ENCODE measurements around the gene CHCHD4.
A peak's percentile ranks its signal among the peaks of the same experiment; 100 is the strongest.

Gene CHCHD4

DNA sequence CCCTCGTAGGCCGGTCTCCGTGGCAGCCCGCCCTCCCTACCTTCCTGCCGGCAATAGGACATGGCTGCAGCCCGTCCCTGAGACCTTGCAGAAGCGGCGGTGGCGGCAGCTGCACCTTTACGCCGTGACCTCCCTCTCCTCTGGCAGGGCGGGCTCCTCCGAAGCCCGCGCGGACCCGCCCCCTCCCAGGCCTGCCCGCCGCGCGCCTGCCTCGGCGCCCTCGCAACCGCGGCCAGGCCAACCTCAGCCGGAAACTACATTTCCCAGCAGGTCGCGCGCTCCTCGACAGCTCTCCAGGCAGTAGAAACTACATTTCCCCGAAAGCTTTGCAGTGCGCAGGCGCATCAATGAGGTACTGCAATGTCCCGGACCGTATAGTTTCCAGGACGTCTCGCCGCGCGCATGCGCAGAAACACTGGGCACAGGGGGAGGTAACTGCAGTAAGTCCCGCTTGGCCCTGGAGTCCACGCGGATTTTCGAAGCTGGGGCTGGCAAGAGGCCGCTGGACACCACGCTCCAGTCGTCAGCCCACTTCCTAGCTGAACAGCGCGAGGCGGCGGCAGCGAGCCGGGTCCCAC, at the start of gene CHCHD4, which contains the start of gene TMEM43:
CHCHD4 (minus strand) TSS at position 256 of the 578 bp plus-strand sequence; CDS start at position 62, 194 bp downstream.
TMEM43 (plus strand) TSS at position 438 of the 578 bp plus-strand sequence. CDS start 142 bp downstream, outside the sequence.
- DNase-seq = peak; percentile 98

DNA sequence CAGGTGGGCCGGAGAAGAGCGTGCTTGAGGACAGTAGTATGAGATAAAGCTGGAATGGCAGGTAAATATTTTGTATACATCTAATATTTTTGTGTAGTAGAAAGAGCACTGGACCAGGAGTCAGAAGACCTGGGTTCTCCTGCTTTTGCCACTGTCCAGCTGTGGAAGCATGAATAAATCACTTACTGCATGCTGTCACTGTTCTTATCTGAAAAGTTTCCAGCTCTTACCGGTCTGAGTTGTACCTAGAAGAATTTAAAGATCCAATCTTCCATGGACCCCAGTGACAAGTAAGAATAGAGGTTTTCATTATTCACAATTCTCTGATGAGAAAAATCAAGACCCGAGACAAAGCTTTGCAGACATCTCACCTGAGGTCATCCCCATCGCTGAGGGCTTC, 47.8 kb upstream of the CHCHD4 start:
- DNase-seq = no peak

DNA sequence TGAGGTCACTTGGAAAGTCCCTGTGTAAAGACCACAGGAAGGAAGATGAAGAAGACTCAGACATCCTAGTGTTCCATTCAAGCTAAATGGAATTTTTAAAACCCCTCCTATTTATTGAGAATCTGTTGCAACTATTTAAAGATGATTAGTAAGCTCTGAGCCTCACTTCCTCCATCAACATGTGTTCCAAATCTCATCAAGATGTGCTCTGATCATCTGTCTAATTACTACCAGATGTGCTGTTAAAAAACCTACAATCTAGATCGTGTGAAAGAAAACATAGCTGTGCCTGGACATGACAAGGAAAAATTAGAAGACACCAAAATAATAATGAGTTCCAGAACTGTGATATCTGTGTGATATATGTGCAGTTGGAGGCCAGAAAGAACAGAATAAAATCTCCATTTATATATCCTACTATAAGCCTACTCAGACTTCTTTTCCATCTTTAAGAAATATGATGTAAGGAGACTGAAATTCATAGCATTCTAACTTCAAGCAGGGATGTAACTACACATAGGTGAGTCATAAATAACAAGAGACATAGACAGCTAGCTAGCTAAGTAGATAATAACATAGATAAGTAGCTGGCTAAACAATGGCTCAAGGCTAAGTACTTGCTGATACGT, 46.0 kb upstream of the CHCHD4 start:
- no peak for DNase-seq

DNA sequence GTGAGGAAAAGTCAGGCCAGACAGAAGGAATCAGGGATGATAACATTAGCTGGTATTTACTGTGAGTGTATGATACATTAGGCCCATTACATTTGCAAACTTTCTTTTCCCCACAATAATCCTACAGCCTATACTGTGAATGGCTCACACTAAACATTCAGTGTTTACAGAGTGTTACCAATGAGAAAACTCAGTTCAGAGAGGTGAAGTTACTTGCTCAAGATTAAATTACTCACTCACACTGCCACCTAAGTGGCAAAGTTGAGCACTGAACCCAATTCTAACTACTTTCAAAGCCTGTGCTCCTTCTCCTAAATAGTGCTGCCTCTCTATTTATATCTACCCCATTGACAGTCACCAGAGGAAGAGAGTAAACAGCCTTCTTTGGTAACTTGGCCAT, 45.2 kb upstream of the CHCHD4 start:
- no peak for DNase-seq

DNA sequence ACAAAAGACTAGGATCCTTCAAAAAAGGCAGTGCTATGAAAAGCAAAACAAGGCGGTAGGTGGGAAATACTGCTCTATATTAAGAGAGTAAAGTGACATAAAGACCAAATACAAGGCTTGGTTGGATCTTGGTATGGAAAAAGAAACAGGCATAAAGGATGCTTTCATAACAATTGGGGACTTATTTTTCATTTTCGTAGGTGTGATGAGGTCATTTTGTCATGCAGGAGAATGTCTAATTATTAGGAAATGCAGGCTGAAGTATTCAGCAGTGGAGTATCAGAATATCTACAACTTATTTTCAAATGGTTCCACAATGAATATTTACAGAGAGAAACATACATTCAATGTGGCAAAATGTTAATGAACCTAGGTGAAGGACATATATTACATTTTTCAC, 44.8 kb upstream of the CHCHD4 start:
- no peak for DNase-seq

DNA sequence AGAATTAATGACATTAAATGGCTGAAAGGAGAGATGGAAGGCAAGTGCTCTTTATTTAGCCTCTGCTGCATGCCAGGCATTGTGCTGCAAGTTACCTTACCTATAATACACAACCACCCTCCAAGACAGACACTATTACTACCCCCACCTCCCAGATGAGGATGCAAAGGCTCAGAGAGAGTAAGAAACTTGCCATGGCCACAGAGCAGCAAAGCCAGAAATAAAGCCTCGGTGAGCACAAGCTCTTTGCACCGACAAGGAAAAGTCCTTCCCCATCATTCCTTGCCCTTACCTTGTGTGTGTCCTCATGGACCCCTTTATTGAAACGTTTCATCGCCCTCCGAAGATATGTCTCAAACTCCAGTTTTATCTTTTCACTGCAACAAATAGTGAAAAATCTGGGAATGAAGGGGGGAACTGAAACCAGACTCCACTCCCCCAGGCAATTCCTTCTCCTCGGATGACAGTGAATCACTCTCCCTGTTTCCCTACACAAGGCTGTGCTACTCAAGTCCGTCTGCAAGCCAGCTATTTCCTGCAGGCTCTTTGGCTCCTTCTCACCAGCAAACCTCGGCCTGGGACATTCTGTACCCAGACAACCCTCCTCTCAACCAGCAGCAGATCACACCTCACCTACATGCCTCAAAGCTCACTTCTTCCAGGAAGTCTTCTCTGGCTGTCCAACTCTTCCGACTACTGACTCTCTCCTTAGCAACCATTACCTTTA, 42.4 kb upstream of the CHCHD4 start:
- DNase-seq = no peak

DNA sequence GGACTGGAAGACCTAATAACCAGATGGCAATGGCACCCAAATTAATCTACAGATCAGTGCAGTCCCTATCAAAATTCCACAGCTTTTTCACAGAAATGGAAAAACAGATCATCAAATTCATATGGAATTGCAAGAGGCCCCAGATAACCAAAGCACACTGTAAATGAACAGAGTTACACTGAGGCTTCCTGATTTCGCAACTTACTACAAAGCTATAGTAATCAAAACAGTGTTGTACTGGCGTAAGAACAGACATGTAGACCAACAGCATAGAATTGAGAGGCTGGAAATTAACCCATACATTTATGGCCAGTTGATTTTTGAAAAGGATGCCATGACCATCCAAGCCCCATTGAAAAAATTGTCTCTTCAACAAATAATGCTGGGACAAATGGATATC, 37.5 kb upstream of the CHCHD4 start:
- DNase-seq = no peak

DNA sequence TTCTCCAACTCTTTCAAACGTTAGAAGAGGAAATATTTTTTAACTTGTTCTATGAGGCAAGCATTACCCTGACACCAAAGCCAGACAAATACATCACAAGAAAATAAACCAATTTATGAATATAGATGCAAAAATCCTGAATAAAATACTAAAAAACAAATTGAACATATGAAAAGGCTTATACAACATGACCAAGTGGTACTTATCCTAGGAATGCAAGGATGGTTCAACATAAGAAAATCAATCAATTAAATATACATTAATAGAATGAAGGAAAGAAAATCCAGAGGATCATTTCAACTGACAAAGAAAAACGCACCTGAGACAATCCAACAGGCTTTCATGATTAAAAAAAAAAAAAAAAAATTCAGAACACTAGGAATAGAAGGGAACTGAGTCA, 36.6 kb upstream of the CHCHD4 start:
- DNase-seq = no peak

DNA sequence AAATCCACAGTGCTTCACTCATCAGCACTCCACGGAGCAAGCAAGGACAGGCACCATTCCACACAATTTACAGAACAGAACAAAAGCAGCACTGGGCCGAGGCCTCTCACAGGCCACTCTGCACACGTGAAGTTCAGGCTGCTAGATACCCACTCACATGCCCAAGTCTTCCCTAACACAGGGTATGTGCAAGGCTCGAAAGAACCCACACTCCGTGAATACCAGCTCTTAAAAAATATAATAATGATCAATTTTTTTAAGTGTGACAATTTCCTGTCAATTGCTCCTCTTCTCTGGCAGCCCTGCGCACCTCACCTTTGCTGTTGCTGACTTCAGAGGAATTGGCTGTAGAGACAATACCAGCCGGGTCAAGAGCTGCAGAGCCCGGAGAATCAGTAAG, 34.8 kb upstream of the CHCHD4 start:
- no peak for DNase-seq

DNA sequence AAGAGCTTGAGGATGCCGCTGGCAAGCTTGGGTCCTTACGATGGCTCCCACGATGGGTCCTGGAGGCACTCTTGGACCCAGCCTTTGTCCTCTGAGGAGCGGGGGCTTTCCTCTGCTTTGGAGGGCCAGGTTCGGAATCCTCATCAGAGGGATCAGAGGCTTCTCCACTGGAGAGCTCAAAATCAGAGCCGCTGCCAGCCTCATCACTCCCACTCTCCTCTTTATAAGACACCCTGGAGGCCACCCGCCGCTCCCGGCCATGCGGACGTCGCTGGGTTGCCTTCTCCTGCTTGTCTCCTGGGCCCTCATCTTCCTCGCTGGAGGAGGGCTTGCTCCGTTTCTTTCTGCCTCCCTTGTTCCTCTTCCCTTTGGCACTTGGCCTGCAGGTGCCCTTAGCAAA, 33.7 kb upstream of the CHCHD4 start:
- DNase-seq = no peak

DNA sequence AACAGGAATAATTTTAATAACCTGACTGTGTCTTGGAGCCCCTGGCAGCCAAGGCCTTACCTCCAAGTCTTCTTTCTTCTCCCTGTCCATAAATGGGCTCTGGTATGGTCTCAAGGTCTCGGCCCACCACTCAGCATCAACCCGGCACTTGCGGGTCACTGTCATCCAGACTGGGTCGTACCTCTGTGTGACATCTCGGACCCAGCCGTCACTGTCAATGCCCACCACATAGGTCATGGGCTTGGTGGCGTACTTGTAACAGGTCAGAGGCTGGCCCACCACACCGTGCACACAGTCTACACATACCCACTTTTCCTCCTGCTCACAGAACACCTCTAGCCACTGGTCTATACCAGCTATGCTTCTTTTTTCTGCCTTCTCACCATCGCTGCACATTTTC, 33.3 kb upstream of the CHCHD4 start:
- no peak for DNase-seq

DNA sequence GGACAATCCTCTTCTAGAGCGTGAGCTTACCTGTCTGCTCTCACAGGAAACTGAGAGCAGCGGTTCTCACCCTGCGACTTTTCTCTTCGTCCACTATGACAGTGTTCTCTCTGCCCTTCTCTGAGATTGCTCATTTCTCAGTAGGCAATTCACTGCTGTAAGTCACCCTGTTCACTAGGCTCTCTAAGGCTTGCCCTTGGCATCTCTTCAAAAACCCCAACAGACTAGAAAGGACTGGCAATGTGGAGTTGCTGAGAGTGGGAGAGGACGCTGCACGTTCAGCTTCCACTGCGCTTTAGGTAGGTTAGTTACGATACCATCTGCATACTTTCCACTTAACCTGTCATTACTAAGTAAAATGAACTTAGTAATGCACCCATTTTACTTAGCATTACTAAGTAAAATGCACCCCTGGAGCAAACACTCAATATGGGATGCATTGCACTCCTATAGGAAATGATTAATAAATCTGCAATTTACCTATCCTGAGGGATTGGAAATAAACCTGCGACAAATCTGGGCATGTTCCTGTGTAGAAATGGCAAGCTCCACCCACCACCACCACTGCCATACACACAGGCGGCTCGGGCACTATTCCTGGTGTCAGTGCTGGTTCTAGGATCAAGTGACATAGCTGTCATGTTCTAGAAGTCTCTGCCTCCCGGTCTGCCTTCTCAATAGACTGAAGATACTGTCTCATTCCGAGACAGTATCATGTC, 32.3 kb upstream of the CHCHD4 start:
- no peak for DNase-seq

DNA sequence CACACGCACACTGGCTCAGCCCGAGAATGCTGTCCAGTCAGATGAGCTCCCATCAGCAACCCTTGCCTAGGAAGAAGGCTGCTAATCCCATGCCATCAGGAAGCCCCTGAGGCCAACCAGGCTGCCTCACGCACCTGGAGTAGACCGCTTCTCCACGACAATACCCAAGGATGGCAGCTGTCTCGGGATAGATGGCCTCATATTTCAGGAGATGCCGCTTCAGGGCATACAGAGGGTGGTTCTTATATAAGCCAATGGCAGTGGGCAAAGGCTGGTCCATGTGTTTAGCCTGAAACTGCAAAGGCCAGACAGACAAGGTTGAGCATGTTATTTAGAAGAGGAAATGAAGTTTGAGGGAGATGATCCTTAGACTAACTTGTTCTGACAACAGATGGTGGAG, 31.5 kb upstream of the CHCHD4 start:
- DNase-seq = no peak

DNA sequence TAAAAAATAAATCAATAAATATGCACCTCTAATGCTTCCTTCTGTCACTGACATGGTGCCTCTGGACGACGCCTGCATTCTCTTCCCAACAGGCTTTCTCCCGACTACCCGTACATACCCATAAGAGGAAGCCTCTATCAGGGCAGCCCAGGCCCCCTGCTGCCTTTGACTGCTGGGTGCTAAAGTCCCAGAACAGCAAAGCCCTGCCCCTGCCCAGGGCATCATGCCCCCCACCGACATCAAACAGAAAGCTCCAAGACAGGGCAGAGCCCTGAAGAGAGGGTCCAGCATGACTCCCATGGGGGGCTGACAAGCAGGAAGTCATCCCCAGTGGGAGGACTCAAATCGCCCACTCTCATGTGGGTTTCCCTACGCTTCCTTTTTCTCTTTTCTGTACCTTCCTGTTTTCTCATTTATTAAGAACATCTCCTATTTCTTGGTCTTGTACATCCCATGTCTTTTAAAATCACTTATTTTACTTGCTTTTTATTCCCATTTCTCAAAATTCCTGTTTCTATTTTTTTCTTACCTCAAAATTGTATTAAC, 30.3 kb upstream of the CHCHD4 start:
- DNase-seq = no peak

DNA sequence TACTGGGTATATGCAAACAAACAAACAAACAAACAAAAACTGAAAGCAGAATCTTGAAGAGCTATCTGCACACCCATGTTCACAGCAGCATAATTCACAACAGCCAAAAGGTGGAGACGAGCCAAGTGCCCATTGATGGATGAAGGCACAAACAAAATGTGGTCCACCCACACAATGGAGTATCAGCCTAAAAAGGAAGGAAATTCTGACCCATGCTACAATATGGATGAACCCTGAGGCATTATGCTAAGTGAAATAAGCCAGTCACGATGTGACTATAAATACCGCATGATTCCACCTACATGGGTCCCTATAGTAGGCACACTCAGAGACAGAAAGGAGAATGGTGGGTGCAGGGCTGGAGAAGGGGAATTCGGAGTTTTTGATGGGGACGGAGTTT, 29.6 kb upstream of the CHCHD4 start:
- DNase-seq = no peak

DNA sequence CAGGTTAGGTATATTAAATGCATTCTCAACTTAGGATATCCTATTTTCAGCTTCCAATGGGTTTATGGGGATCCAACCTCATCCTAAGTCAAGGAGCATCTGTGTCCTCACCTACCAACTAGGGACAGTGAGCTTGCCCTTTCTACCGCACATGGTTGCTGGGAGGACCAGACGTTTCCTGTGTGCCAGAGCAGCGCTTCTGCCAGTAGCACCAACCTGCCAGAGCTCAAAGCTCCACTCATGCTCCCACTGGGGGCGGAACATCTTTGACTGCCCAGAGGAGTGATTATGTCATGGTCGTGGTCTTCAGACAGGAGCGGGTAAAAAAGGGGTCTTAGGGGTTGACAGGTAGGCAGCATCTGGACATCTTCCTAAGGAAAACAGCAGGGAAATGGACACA, 29.0 kb upstream of the CHCHD4 start:
- DNase-seq = no peak

DNA sequence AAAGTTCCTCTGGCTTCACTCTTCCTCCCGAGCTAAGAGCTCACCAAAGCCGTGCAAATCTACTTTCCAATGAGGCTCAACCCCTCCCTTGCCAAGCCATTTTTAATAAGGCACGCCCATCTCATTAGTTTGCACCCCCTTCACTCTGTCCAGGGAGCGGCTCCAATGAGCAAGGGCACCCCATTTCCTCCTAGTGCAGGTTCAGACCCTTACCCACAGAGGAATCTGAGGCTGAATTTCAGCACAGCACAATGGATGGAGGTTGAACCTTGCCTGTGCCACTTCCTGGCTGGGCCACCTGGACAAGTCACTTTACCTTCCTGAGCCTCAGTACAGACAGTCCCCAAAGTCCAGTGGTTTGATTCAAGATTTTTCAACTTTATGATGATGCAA, 28.3 kb upstream of the CHCHD4 start:
- DNase-seq = no peak

DNA sequence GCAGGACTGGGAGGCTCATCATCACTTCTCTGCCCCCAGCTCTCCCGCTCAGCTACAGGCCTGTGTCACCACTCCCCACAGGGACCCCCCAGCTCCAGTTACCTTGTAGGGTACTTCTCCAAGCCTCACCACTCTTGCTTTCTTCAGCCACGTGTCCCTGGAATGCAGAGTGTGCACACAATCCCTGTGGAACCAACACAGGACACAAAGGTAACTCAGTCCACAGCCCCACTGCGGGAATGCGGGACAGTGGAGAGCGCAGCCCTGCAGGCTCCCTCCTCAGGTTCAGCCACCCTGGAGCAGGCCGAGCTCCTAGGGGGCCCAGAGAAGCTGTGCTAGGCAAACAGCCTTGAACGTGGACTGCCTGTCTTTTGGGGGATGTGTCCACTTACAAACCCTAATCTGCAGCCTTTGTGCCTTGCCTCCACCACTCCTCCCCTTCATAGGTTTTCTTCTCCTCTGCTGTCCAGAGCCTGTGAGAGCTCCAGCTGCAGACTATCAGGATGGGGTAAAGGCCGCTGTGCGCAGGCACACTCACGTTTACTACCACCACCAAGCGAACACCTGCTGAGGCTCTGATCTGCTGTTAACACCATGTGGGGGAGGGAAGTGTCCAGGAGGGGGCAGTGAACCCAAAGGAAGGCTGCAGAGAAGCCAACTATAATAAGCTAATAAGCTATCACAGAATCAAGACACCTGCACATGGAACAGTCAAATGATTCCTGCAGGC, 27.7 kb upstream of the CHCHD4 start:
- DNase-seq = peak; percentile 2

DNA sequence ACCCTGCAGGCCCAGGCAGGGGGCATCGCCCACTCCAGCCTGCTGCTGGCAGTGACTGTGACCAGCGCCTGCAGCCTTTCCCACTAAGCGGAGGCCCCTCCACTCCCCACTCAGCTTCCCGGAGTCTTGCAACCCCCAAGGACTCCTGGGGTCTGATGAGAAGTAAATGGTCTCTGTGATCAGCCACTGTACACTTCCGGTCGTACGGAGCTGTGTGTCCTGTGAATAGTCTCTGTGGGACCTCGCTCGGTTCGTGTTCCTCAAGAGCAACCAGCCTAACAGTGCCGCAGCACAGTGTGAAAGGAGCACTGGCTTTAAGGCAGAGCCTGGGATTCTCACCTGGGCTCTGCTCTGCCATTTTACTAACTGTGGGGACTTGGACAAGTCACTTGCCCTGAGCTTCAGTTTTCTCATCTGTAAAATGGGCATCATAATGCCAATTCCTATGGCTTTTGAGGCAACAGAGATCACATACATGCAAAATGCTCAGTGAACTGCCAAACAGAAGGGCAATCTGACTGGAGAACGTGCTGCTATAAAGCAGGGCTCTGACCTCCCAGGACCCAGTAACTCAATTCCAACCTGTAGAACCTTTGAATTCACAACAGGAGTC, 26.9 kb upstream of the CHCHD4 start:
- no peak for DNase-seq

DNA sequence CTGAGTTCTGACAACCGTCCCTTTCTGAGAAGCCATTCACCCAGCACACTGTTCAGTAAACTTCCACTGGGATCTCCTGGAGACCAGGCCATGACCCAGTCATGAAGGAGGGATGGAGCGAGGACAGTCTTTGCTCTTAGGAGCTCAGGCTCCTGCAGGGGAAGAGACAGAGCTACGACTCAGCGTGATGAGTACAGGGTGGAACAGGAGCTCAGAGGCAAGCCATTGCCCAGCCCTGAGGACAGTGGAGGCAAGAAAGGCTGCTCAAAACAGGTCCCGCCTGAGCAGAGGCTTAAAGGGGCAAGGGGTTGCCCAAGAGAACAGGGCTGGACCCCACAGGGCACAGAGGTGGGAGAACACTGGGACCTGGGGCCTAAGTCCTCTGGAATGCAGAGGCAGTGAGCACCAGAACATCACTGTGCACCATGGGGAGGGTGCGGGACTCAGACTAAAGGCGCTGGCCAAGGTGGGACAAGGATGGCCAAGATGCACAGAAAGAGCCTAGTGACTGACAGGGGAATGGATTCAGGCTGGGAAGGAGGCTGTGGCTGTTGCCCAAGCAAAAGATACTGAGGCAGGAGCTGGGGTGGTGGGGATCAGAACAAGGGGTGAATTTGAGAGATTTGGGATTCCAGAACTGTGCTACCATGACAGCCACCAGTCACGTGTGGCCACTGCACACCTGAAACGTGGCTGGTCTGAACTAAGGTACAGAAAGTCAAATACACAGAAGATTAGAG, 26.0 kb upstream of the CHCHD4 start:
- DNase-seq = no peak

DNA sequence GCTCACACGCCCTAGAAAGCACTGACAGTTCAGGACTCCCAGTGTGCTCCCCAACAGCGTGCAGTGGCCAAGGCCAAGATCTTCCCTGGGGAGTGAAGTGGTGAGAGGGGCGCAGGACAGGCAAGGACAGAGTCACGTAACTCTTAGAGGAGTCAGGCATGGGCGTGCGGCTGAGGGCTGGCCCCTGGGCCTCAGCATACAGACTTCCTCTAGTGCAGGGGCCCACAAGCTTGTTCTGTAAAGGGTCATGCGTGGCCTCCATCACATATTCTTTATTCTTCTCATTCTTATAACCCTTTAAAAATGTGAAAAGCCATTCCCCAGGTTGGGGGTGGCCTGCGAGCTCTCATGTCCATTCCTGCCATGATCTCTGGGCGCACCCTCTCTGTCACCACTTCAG, 25.4 kb upstream of the CHCHD4 start:
- no peak for DNase-seq

All from OCI-M1 (cell line).